HG03039 (cell line): ENCODE measurements around the gene PWWP2B.

Experiments
- ATAC-seq: cut with Tn5 transposase; IDR thresholded peaks from one replicate; pipeline ENCODE4 v1.9.1; 2021; ENCODE audit warnings: mild to moderate bottlenecking, moderate library complexity; ENCODE audit not compliant: unreplicated experiment

PWWP2B gene

GRCh38 chr10:132405463-132405991 is 8.5 kb downstream of the PWWP2B start:
- no peak for ATAC-seq

- no peak for ATAC-seq
Observed at GRCh38 chr10:132406181-132406580, 9.2 kb downstream of the PWWP2B start.

- no peak for ATAC-seq
Observed at GRCh38 chr10:132406750-132407149, 9.8 kb downstream of the PWWP2B start.

- no peak for ATAC-seq
Observed at GRCh38 chr10:132407243-132407746, 10.3 kb downstream of the PWWP2B start.

- no peak for ATAC-seq
Observed at GRCh38 chr10:132407846-132408278, 10.9 kb downstream of the PWWP2B start.

- ATAC-seq = no peak
Observed at GRCh38 chr10:132408367-132408781, 11.4 kb downstream of the PWWP2B start.

- no peak for ATAC-seq
Observed at GRCh38 chr10:132408823-132409666, 12.0 kb downstream of the PWWP2B start.

GRCh38 chr10:132409667-132410028 is 12.6 kb downstream of the PWWP2B start:
- no peak for ATAC-seq

- ATAC-seq = no peak
Observed at GRCh38 chr10:132410056-132410778, 13.2 kb downstream of the PWWP2B start.

GRCh38 chr10:132410779-132411532 is 14.0 kb downstream of the PWWP2B start:
- no peak for ATAC-seq

- no peak for ATAC-seq
Observed at GRCh38 chr10:132411561-132412253, 14.7 kb downstream of the PWWP2B start.

GRCh38 chr10:132412316-132413192 is 15.6 kb downstream of the PWWP2B start:
- ATAC-seq = no peak

- ATAC-seq = no peak
Observed at GRCh38 chr10:132413226-132414205, 16.5 kb downstream of the PWWP2B start.

- ATAC-seq = no peak
Observed at GRCh38 chr10:132414402-132415016, 17.5 kb downstream of the PWWP2B start.

GRCh38 chr10:132415255-132415654 is 18.3 kb downstream of the PWWP2B start:
- no peak for ATAC-seq

- ATAC-seq = no peak
Observed at GRCh38 chr10:132415956-132416355, 19.0 kb downstream of the PWWP2B start.

- ATAC-seq = no peak
Observed at GRCh38 chr10:132416566-132417256, 19.7 kb downstream of the PWWP2B start.
